PFSK-1 (cell line): ENCODE results near the gene PPFIA1.

Source experiments
- FOXP2 ChIP-seq: optimal IDR thresholded peaks from 2 replicates; pipeline ENCODE3; 2011; ENCODE audit warnings: borderline replicate concordance, control low read depth, inconsistent platforms; ENCODE audit not compliant: insufficient read depth; ENCODE audit errors: extremely low read length, extremely low read depth
- POLR2AphosphoS5 ChIP-seq: IDR thresholded peaks from 2 replicates; pipeline ENCODE4 v1.6.1; 2012; ENCODE audit warnings: low read depth, mild to moderate bottlenecking, control low read depth, low read length, moderate library complexity
- SIN3A ChIP-seq: IDR thresholded peaks from 2 replicates; pipeline ENCODE4 v1.6.1; 2012; ENCODE audit warnings: mild to moderate bottlenecking, low read length, moderate library complexity, borderline replicate concordance; ENCODE audit not compliant: insufficient read depth
- TAF1 ChIP-seq: IDR thresholded peaks from 2 replicates; pipeline ENCODE4 v1.6.1; 2012; ENCODE audit warnings: low read length, control low read depth, borderline replicate concordance; ENCODE audit not compliant: insufficient read depth
- TF ChIP-seq, protein P1 (sequence below), 2 experiments: IDR thresholded peaks; 2 replicates each; pipeline versions ENCODE4 v1.6.1 to v1.8.0; 2011 to 2012; ENCODE audit warnings: low read depth in 2 of 2, low read length in 2 of 2, control low read depth in 1 of 2, inconsistent platforms in 1 of 2, mild to moderate bottlenecking in 1 of 2, moderate library complexity in 1 of 2; ENCODE audit not compliant: insufficient read depth in 1 of 2

DNA sequence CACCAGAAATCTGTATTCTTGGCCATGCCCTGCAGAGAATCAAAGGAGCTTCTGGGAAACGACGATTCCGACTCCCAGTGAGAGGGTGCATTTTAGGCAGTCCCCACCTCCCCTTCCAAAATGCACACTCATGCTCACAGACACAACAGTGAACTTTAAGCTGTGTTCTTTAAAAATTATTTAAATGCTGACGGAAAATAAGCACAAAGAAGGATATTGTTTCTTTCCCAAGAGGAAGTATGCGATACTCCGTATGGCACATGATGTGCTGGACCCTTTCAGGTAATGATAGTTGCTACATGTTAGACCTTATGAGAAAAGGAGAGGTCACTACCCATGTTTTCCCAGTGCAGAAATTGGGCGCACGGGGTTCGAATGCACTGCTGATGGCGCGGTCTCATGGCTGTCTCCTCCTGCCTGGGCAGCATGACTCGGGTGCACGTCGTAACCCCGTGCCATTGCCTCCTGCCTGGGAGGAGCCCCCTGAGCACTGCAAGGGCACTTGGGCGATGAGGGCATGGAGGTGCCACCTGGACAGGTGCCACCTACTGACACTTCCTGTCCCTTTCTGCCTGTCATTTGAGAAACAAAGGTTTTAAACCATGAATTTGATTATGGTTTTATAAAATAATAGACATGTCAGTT is 64.0 kb downstream of the PPFIA1 start:
- TF ChIP-seq SIN3A (no peak), POLR2AphosphoS5 (no peak), TAF1 (no peak), FOXP2 (no peak)
- TF ChIP-seq, protein P1, sequence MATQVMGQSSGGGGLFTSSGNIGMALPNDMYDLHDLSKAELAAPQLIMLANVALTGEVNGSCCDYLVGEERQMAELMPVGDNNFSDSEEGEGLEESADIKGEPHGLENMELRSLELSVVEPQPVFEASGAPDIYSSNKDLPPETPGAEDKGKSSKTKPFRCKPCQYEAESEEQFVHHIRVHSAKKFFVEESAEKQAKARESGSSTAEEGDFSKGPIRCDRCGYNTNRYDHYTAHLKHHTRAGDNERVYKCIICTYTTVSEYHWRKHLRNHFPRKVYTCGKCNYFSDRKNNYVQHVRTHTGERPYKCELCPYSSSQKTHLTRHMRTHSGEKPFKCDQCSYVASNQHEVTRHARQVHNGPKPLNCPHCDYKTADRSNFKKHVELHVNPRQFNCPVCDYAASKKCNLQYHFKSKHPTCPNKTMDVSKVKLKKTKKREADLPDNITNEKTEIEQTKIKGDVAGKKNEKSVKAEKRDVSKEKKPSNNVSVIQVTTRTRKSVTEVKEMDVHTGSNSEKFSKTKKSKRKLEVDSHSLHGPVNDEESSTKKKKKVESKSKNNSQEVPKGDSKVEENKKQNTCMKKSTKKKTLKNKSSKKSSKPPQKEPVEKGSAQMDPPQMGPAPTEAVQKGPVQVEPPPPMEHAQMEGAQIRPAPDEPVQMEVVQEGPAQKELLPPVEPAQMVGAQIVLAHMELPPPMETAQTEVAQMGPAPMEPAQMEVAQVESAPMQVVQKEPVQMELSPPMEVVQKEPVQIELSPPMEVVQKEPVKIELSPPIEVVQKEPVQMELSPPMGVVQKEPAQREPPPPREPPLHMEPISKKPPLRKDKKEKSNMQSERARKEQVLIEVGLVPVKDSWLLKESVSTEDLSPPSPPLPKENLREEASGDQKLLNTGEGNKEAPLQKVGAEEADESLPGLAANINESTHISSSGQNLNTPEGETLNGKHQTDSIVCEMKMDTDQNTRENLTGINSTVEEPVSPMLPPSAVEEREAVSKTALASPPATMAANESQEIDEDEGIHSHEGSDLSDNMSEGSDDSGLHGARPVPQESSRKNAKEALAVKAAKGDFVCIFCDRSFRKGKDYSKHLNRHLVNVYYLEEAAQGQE (IDR thresholded peaks at IDR 0.05; ENCODE audit: insufficient read depth in 1 of 2, low read depth in 2 of 2, low read length in 2 of 2) = no peak
